GM06990 (cell line): ENCODE data around the gene SORCS3.
A peak's percentile ranks its signal among the peaks of the same experiment; 100 is the strongest.

Experiments used
- DNase-seq: peaks from one replicate; pipeline ENCODE4 v3.0.0-alpha.2; 2011; ENCODE audit not compliant: insufficient read length; ENCODE audit errors: extremely low read depth
- H3K27me3 ChIP-seq: replicated peaks from 2 replicates; pipeline ENCODE4 v1.6.0; 2011; ENCODE audit warnings: low read length; ENCODE audit not compliant: control insufficient read depth, insufficient read depth
- H3K36me3 ChIP-seq: 2 replicates; pipeline ENCODE4 v1.5.1; 2011; ENCODE audit warnings: low read length; ENCODE audit not compliant: control insufficient read depth, insufficient read depth
- H3K4me3 ChIP-seq: replicated peaks from 2 replicates; pipeline ENCODE4 v1.5.1; 2011; ENCODE audit warnings: low read depth, mild to moderate bottlenecking, control low read depth, low read length
- CTCF ChIP-seq: IDR thresholded peaks from 2 replicates; pipeline ENCODE4 v1.5.1; 2011; ENCODE audit warnings: low read length, control low read depth, mild to moderate bottlenecking, inconsistent platforms; ENCODE audit not compliant: insufficient read depth, poor library complexity, severe bottlenecking

SORCS3 gene

GRCh38 chr10:105063796-105064195, 422.7 kb downstream of the SORCS3 start:
- Histone ChIP-seq H3K36me3 (no peaks in the 10 kb centered on the region), H3K27me3 (no peaks in the 10 kb centered on the region; the same call in 1 of the 2 replicates), H3K4me3 (no peak overlapping the region)
- TF ChIP-seq CTCF, result peak; percentile 72
- no peak for DNase-seq

- Histone ChIP-seq H3K4me3 (no peak overlapping the region), H3K27me3 (no peaks in the 10 kb centered on the region), H3K36me3 (no peaks in the 10 kb centered on the region)
- TF ChIP-seq CTCF, result no peak
- no peak for DNase-seq
Observed at GRCh38 chr10:105068497-105068896, 427.4 kb downstream of the SORCS3 start.

- H3K36me3 ChIP-seq, result no peaks in the 10 kb centered on the region
- no peak for TF ChIP-seq CTCF
- no peak for DNase-seq
- no peak overlapping the region for H3K4me3 ChIP-seq
- H3K27me3 ChIP-seq, result no peaks in the 10 kb centered on the region
Observed at GRCh38 chr10:105070249-105070648, 429.2 kb downstream of the SORCS3 start.

- Histone ChIP-seq H3K4me3 (no peak overlapping the region), H3K36me3 (no peaks in the 10 kb centered on the region), H3K27me3 (no peaks in the 10 kb centered on the region)
- DNase-seq, result no peak
- no peak for TF ChIP-seq CTCF
Observed at GRCh38 chr10:105070952-105071351, 429.9 kb downstream of the SORCS3 start.

GRCh38 chr10:105071980-105072379, 430.9 kb downstream of the SORCS3 start:
- Histone ChIP-seq H3K4me3 (no peak overlapping the region), H3K27me3 (no peaks in the 10 kb centered on the region), H3K36me3 (no peaks in the 10 kb centered on the region)
- DNase-seq, result no peak
- no peak for TF ChIP-seq CTCF

GRCh38 chr10:105073999-105074398, 432.9 kb downstream of the SORCS3 start:
- H3K27me3 ChIP-seq, result no peaks in the 10 kb centered on the region
- no peak for TF ChIP-seq CTCF
- H3K4me3 ChIP-seq, result no peak overlapping the region
- no peak for DNase-seq
- H3K36me3 ChIP-seq, result no peaks in the 10 kb centered on the region
